Measurements from ENCODE around the gene GMPPB. TPM values are rescaled to one million over a fixed set of nuclear protein-coding genes. Genes with fewer than 3 reads are reported as not detected.

The GMPPB gene
- total and polyA plus RNA-seq, 2 of the 8 experiments (the other 6 are each of a cell fraction or from before 2014, with no cell fraction given): 20.9 to 23.9 TPM

- TF ChIP-seq CTCF (IDR thresholded peaks at IDR 0.05; ENCODE audit: control extremely low read depth in 1 of 3, insufficient read depth in 1 of 3, low read depth in 1 of 3, low read length in 3 of 3) (no peak), TAF1 (IDR thresholded peaks at IDR 0.05; ENCODE audit: low read depth, low read length) (no peak), SP2 (IDR thresholded peaks at IDR 0.05; ENCODE audit: low read length) (no peak), PHF8 (conservative IDR thresholded peaks at IDR 0.05; ENCODE audit: low read depth, low read length) (no peak), RBBP5 (IDR thresholded peaks at IDR 0.05; ENCODE audit: borderline replicate concordance, low read depth, low read length) (no peak), POU5F1 (IDR thresholded peaks at IDR 0.05; ENCODE audit: low read depth, low read length) (no peak), BCL11A (IDR thresholded peaks at IDR 0.05; ENCODE audit: low read depth in 2 of 2, low read length in 2 of 2) (no peak), CEBPB (IDR thresholded peaks at IDR 0.05; ENCODE audit: low read depth, low read length) (no peak), ATF2 (IDR thresholded peaks at IDR 0.05; ENCODE audit: low read length) (no peak), POLR2A (IDR thresholded peaks at IDR 0.05; ENCODE audit: control extremely low read depth in 1 of 2, low read depth in 2 of 2, low read length in 2 of 2) (no peak), KDM5A (IDR thresholded peaks at IDR 0.05; ENCODE audit: low read length) (no peak)
These were observed 49.0 kb upstream of the GMPPB start (continued) for GRCh38 chr3:49772703-49773102.

Data from H1 (cell line).